Umbilical cord (tissue), 2 donors: ENCODE results near the gene LEF1. TPM values are rescaled to one million over a fixed set of nuclear protein-coding genes. Genes with fewer than 3 reads are reported as not detected.

Experiments
- DNase-seq: peaks from one replicate; pipeline ENCODE4 v3.0.0-alpha.2; 2015; ENCODE audit warnings: low spot score
- total RNA-seq: library from RNA; depleted of rRNA; stranded (reverse); fragments of >200 nt; gene quantifications from one replicate; pipeline ENCODE4 v1.2.3, GENCODE V29; 2014; ENCODE audit warnings: low replicate concordance; ENCODE audit not compliant: insufficient read depth

The LEF1 gene
- 15.9 TPM for total RNA-seq

DNA sequence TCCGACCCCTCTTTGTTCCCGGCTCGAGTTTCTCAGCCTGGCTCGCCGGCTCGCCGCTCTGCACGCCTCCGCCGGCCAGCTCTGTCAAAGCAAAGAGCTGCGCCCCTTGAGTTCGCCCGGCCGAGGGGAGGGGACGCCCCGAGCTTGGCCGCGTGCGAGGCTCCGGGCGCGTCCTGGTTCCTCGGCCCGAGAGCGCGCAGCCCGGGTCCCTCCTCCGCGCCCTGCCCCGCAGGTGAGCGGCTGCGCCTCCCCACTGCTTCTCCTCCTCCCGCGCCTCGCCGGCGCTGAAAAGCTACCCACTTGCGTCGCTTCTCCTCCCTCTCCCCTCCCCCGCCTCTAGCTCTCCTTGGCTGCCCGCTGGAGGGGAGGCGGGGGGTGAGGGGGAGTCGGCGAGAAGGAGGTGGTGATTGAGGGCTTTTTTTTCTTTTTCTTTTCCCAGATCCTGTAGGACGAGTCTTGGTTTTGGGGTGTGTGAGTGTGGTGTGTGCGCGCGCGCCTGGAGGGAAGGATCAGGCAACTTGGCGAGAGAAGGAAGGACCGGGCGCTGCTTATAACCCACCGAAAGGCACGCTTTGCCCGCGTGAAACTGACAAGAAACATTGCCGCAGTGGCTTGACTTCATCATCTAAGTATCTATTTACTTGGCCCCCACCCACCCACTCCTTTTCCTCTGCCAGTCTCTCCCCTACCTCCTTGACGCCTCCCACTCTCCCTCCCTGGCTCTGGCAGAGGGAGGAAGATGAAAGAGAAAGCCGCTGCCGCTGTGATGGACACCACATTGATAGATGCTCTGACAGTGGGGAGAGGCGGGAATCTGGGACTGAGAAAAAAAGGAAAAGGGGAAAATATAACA is at the start of gene LEF1:
TSS of gene LEF1 (minus strand) at position 262 of the 853 bp plus-strand sequence. CDS start 1,165 bp downstream, outside the sequence.
- peak; percentile 88 for DNase-seq

- DNase-seq: no peak
Measured at GRCh38 chr4:108216510-108216909, 47.8 kb upstream of the LEF1 start.

GRCh38 chr4:108215055-108215454 is 46.3 kb upstream of the LEF1 start:
- DNase-seq: no peak

- no peak for DNase-seq
Measured at GRCh38 chr4:108213723-108214122, 45.0 kb upstream of the LEF1 start.

GRCh38 chr4:108213308-108213707 is 44.6 kb upstream of the LEF1 start:
- no peak for DNase-seq

DNA sequence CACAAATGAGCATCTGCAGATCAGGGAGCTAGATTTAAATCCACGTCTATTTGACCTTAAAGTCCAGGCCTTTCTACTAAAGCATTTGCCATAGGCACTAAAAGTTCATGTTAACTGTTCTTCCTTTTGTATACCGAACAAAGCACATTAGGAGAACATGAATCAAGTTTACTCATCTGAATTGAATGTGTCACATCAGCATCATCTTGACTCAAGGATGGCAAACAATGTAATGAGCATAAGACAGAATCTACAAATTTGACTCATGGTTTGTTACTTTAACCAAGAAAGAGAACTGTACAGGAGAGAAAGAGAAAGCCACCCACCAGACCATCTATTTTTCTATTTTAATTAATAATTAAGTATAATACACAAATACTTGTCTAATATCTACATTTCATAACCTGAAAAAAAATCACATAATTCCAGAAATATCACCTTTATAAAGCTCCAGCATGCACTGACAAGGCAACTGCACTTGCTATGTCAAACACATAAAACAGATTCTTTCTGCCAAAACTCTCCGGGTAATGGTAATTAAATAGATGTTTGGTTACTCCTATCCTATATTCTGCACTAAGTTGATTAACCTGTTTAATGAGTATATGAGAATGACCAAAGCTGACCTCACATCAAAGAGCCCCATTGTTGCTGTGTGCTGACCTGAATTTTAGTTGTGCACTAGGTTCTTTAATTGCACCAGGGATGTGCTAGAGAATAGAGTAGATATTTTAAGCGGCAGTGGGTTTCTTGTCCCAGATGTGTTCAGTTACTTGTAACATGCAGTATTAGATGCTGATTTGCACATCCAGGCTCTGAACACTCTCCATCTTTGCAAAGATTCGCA is 42.5 kb upstream of the LEF1 start:
- no peak for DNase-seq

DNA sequence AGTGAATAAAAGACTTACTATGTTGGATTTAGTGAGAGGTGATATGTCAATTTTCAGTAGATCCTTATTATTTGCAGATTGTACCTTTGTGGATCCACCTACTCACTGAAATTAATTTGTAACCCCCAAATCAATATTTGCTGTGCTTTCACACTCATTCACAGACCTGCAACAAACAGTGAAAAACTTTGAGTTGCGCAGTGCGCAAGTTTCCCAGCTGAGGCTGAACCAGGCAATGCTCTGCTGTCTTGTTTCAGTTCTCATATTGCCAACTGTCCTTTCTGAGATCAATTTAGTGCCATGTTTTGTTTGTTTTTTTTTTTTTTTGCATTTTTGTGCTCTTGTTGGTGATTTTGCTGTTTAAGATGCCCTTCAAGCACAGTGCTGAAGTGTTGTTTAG is 40.8 kb upstream of the LEF1 start:
- DNase-seq: no peak

DNA sequence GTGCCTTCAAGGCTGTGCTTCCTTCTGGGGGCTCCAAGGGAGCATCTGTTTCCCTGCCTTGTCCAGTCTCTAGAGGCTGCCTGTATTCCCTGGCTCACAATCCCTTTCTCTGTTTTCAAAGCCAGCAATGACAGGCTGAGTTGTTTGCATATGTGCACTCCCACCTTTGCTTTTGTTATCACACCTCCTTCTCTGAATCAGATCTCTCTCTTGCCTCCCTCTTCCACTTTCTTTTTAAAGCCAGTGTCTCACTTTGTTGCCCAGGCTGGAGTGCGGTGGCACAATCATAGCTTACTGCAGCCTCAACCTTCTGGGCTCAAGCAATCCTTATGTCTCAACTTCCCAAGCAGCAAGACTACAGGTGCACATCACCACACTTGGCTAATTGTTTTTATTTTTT is 37.1 kb upstream of the LEF1 start:
- no peak for DNase-seq

- DNase-seq: no peak
Measured at GRCh38 chr4:108204518-108204917, 35.8 kb upstream of the LEF1 start.

GRCh38 chr4:108203377-108203776 is 34.6 kb upstream of the LEF1 start:
- DNase-seq: no peak

DNA sequence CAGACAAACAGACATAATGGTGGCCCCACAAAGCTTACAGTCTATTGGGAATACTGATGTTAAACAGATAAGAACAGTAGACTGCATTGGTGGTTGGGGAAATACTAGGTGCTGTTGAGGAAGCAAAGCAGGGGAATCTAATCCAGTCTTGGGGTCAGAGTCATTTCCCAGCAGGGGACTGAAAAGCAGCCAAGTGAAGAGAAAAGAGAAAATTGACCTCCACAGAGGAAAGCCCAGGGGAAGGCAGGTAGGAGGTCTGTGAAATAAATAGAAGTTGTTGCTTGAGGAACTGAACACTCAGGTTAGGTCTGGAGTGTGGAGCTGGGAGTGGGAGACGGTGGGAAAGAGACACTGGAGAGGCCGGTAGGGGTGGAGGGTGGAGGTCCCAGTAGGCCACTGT is 33.0 kb upstream of the LEF1 start:
- DNase-seq: no peak

GRCh38 chr4:108199881-108200280 is 31.1 kb upstream of the LEF1 start:
- DNase-seq: no peak

- peak; percentile 94 for DNase-seq
Measured at GRCh38 chr4:108193886-108194672, 25.3 kb upstream of the LEF1 start.

GRCh38 chr4:108192935-108193334 is 24.2 kb upstream of the LEF1 start:
- DNase-seq: no peak

GRCh38 chr4:108192056-108192455 is 23.3 kb upstream of the LEF1 start:
- no peak for DNase-seq

- no peak for DNase-seq
Measured at GRCh38 chr4:108191269-108191914, 22.7 kb upstream of the LEF1 start.

DNA sequence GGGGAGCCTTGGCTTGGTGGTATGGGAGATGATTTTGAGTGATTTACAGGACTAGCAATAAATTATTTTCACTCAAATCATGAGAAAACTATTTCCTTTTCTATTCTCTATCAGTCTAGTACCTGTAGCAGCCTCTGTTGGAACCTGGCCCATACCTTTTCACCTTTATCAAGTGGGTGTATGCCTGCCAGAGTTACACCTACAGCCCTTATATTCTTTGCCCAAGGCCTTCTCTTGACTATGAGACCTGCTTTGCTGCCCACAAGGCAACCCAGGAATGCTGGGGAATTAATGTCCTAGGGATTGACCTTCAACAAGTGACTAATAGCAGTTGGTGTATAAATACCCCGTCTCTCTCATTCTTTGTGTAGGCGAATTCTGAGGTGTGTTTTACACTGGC is 20.0 kb upstream of the LEF1 start:
- no peak for DNase-seq

GRCh38 chr4:108185252-108185651 is 16.5 kb upstream of the LEF1 start:
- no peak for DNase-seq

GRCh38 chr4:108184453-108185049 is 15.8 kb upstream of the LEF1 start:
- DNase-seq: no peak

- no peak for DNase-seq
Measured at GRCh38 chr4:108181704-108182103, 13.0 kb upstream of the LEF1 start.

DNA sequence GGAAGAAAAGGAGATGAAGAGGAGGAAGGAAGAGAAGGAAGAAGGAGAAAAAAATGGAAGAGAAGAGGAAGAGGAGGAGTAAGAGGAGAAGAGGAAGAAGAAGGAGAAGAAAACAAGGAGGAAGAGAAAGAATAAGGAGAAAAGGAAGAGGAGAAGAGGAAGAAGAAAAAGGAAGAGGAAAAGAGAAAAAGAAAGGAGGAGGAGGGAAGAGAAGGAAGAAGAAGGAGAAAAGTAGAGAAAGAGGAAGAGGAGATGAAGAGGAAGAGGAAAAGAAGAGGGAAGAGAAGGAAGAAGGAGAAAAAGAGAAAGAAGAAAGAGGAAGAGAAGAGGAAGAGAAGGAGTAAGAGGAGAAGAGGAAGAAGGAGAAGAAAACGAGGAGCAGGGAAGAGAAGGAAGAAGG is 11.8 kb upstream of the LEF1 start:
- no peak for DNase-seq
